Upper lobe of left lung (tissue), 4 donors: ENCODE data around the gene LGALS12.

Experiments used
- CTCF ChIP-seq, 6 experiments: fragments of 450-650 bp in 4 of 6; fragments of 200-600 bp in 2 of 6; sonication (generic) in 2 of 6; IDR thresholded peaks; one replicate each; pipeline ENCODE4 v1.5.1; 2016 to 2019; ENCODE audit warnings: antibody characterized with exemption in 6 of 6
- POLR2AphosphoS5 ChIP-seq, 2 donors: sonication (generic); formaldehyde crosslinking; IDR thresholded peaks; one replicate each; pipeline ENCODE4 v1.5.1; 2017; ENCODE audit warnings: antibody characterized with exemption in 2 of 2

DNA sequence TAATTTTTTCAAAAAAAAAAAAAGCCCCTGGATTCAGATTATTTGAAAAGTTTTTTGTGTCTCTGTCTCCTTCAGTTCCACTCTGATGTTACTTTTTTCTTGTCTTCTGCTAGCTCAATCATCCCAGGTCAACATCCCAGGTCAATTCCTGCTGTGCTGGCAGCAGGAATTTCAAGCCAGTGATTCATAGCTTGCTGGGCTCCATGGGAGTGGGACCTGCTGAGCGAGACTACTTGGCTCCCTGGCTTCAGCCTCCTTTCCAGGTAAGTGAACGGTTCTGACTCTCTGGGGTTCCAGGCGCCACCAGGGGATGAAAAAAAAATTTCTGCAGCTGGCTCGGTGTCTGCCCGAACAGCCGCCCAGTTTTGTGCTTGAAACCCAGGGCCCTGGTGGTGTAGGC lies 46.3 kb upstream of the LGALS12 start:
- TF ChIP-seq CTCF (IDR thresholded peaks at IDR 0.05): no peak
- TF ChIP-seq POLR2AphosphoS5 (IDR thresholded peaks at IDR 0.05): no peak
